Stimulated activated CD4-positive, alpha-beta T cell treated with anti-CD3 and anti-CD28 coated beads, Interleukin-15, amount 100 ng/mL, for 48 hours (primary cell): ENCODE data around the gene FGD3.
"Not testable (repeated sequence)": the region's sequence is repeated elsewhere in the genome, so short reads cannot be mapped to it uniquely, and the experiment has no call there.

ENCODE experiments used
- DNase-seq, 2 donors: peaks; one replicate each; pipeline ENCODE4 v3.0.0-alpha.2; 2020; ENCODE audit warnings: low read depth in 2 of 2

Gene FGD3, protein sequence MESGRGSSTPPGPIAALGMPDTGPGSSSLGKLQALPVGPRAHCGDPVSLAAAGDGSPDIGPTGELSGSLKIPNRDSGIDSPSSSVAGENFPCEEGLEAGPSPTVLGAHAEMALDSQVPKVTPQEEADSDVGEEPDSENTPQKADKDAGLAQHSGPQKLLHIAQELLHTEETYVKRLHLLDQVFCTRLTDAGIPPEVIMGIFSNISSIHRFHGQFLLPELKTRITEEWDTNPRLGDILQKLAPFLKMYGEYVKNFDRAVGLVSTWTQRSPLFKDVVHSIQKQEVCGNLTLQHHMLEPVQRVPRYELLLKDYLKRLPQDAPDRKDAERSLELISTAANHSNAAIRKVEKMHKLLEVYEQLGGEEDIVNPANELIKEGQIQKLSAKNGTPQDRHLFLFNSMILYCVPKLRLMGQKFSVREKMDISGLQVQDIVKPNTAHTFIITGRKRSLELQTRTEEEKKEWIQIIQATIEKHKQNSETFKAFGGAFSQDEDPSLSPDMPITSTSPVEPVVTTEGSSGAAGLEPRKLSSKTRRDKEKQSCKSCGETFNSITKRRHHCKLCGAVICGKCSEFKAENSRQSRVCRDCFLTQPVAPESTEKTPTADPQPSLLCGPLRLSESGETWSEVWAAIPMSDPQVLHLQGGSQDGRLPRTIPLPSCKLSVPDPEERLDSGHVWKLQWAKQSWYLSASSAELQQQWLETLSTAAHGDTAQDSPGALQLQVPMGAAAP

GRCh38 chr9:92947268-92948037 is at the start of gene FGD3:
Gene FGD3, plus strand, starts transcription at chr9:92947523. Its CDS starts 28,734 bp downstream, at chr9:92976257.
- peak in 1 of 2 donors; percentile 31 for DNase-seq

GRCh38 chr9:92905137-92905536 is 42.2 kb upstream of the FGD3 start:
- not testable (repeated sequence) for DNase-seq

DNA sequence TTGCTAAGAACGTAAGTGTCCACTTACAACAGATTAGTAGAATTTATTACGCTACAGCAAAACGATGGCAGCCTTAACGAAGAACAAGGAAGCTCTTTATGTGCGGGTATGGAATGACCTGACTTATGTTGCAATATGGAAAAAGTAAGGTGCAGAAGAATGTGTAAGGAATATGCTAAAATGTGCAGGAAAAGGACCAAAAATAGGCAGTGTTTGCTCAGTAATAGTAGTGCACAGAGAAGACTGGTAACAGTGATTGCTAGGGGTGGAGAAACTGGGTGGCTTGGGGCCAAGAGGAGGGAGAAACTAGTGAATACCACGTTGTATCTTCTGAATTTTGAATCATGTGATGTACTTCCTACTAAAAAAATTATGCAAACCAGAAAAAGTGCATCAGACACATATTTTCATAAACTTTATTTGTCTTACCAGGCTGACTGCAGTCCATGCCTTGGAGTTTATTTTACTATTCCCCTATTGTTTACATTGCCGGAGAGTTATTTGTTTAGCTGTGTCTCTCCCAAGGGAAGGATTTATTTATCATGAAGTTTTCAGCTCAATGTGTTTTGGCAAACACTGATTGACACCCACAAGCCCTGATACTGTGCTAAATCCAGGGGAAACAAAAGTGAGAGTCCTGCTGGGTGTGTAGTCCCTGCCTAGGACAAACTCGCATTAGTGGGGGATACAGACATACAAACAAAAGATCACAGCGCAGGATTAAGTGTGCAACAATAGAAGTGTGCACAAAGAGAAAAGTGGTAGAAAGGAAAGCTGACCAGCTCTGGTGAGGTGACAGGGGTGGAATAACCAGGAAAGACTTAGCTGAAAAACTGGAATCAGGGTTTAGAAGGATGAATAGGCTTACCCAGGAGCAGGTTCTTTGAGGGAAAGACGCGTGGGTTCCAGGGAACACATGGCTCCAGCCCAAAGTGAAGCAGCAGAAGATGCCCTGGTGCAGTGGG is 35.5 kb upstream of the FGD3 start:
- DNase-seq, result no peak

DNA sequence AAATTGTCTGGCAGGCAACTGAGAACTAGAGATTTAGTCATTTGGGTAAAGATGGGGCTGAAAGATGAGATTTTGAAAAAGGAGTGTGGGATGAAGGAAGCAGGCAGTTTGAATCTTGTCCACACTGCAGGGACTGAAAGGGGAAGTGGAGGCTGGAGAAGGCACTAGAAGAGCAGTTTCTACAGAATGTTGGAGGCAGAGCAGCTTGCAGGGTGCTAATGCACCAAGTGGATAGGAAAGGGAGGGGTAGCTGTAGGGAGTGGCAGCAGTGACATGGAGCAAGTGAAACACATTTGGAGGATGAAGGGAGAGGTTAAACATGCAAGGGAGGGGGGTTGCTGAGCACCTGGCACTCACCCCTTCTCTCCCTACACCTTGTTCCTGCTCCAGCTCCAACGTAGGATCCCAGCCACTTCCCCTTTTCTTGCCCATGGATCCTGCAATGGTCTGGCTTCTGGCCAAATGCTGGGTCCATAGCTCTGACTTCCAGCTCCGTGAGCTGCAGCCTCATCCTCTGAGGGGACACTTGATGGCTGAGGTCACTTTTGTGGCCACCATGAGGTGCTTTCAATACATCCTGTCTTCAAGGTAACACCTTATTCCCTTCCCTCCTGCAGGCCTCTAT is 30.0 kb upstream of the FGD3 start:
- DNase-seq, result no peak

- DNase-seq, result no peak
Measured at GRCh38 chr9:92920437-92920836, 26.9 kb upstream of the FGD3 start.

DNA sequence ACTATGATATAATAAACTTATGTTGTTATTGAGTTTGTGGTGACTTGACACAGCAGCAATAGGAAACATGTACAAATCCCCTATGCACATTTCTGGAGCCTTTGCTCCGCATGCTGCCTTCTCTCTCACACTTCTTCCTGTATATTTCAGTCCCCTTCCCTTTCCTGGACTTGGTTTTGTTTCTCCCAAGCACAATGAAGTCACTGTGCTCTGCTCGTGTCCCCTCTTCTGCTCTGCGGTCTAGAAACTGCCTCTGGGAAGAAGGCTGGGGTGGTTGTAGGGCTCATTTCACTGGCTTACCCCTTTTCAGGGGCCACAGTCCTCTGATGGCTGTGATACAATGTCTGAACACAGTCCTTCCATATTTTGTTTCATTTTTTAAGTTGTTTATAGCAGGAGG is 15.7 kb upstream of the FGD3 start:
- no peak for DNase-seq

- no peak for DNase-seq
Measured at GRCh38 chr9:92934321-92934720, 13.0 kb upstream of the FGD3 start.

- no peak for DNase-seq
Measured at GRCh38 chr9:92938025-92938424, 9.3 kb upstream of the FGD3 start.

- no peak for DNase-seq
Measured at GRCh38 chr9:92941861-92942260, 5.5 kb upstream of the FGD3 start.

DNA sequence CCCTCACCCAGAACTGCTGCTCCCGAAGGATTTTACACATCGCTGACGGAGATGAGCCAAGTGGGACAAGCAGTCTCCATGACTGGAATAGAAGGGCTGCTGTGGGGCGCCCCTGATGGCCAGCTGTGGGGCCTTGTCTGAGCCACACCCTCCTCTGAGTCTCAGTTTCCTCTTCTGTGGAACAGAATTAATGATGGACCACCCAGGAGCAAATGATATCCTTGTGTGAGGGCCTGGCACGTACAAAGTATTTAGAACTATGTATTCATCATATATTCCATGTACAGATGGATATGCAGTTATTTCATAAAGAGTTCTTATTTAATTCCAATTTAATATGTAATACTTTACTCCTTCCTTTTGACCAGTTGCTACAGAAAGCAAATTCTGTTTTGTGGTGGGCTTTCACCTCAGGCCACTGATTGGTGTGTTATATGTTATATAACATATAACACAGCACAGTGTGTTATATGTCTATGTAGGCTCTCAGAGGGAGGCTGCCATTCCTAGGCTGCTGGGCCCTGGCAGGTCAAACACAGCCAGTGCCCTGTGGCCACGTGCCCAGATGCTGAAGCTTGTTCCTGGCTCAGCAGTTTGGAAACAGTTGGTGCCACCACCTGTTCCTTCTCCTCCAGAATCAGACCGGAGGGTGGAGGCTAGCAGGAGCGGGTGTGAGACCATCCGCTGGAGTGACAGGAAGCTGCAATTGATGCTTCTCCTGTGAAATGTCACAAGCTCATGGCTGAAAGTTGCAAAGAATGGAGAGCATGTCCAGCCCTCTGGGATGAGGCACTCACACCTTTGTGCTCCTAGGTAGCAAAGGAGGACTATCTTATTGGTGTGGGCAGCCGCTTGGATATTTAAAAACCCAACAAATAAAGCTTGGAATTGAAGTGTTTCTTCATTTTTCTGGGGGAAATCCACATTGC is 4.4 kb upstream of the FGD3 start:
- no peak for DNase-seq

DNA sequence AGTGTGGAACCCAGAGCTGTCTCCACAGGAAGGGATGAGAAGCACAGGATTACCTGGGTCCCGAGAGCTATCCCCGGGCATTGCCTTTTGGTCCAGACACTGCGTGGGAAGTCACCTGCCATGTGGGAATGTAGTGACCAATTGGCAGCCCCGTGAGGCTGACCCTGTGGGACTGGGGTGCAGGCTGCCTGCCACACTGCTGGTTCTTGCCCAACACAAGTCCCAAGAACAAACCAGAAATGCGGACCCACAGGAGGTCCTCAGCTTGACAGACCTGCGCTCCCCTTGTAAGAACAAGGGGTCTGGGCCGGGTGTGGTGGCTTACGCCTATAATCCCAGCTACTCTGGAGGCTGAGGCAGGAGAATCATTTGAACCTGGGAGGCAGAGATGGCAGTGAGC is 2.4 kb upstream of the FGD3 start:
- no peak for DNase-seq

- no peak for DNase-seq
Measured at GRCh38 chr9:92945796-92946195, 1.5 kb upstream of the FGD3 start.

- DNase-seq, result no peak
Measured at GRCh38 chr9:92948038-92948534, 763 bp downstream of the FGD3 start.

GRCh38 chr9:92948632-92949031 is 1.3 kb downstream of the FGD3 start:
- DNase-seq, result no peak

- DNase-seq, result no peak
Measured at GRCh38 chr9:92949266-92949982, 2.1 kb downstream of the FGD3 start.

DNA sequence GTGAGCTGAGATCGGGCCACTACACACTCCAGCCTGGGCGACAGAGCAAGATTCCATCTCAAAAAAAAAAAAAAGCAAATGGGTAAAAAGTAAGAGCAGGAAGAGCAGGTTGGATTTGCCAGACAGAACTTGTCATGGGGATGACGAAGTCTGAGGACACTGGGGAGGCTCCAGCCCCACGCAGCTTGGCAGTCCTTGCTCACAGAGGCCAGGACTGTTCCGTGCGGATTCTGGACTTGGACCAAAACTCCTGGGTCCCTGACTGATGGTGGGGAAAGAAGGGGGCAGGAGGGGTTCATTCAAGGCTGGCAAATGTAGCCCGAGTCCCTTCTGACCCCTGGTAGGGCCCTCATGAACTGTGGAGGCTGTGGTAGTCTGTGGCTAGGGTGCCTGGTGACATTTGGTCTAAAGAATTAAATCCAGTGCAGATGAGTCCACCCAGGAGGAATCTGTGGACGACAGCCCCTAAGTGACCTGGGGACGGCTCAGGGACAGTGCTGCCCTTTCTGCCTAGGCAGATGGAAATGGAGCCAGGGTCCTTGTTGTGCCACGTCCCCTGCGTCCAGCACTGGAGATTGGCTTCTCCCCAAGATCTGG is 3.1 kb downstream of the FGD3 start:
- no peak for DNase-seq

GRCh38 chr9:92952906-92953610 is 5.7 kb downstream of the FGD3 start:
- DNase-seq, result no peak
